ENCODE measurements around the gene GPR15LG. TPM values are rescaled to one million over a fixed set of nuclear protein-coding genes. Genes with fewer than 3 reads are reported as not detected.

The GPR15LG gene
- total and polyA plus RNA-seq, 2 experiments from 2014 or later = not detected

DNA sequence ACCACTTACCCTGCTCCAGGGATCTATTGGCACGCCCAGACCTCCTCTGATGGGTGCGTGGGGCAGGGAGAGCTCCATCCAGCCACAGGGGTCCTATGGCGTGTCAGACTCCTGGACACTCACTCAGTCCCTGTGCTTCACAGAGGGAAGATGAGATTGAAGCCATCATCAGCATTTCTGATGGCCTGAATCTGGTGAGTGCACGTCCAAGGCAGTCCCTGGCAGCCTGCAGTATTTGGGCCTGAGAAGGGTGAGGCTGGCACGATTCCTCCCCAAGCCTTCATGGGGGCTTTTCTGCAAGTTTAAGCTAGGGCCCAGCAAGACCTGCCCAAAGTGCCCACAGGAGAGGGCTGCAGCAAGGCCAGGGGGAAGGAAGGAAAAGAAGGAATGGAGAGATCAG lies 24.0 kb downstream of the GPR15LG start:
- Histone ChIP-seq H2AFZ (no peak overlapping the region), H3K9me3 (ENCODE audit: low read depth) (no peaks in the 10 kb centered on the region), H4K20me1 (ENCODE audit: insufficient read depth) (no peaks in the 10 kb centered on the region), H3K36me3 (ENCODE audit: low read depth) (no peaks in the 10 kb centered on the region), H3K9me2 (ENCODE audit: insufficient read depth) (no peaks in the 10 kb centered on the region), H3K9ac (no peak overlapping the region), H3K79me2 (ENCODE audit: insufficient read depth) (no peaks in the 10 kb centered on the region), H3K27ac (no peak overlapping the region), H3K4me2 (ENCODE audit: unreplicated experiment) (no peak overlapping the region), H3K27me3 (replicated peaks; ENCODE audit: insufficient read depth) (peaks cover 45% of the 10 kb centered on the region), H3K4me1 (ENCODE audit: insufficient read depth) (no peaks in the 10 kb centered on the region), H3F3A (ENCODE audit: insufficient read depth) (no peaks in the 10 kb centered on the region), H3K4me3 (no peak overlapping the region)
- in situ Hi-C loops (cut with MboI) = no loop called here
- TF ChIP-seq EZH2phosphoT487 (IDR thresholded peaks at IDR 0.05; ENCODE audit: insufficient read depth, low read depth) (no peak), EZH2 (IDR thresholded peaks at IDR 0.05; ENCODE audit: insufficient read depth, poor library complexity, severe bottlenecking) (no peak)
- no peak for DNase-seq
- WGBS, 2 experiments (ENCODE audit: low coverage in 1 of 2, low lambda C conversion rate in 2 of 2, missing lambda C conversion rate in 2 of 2) = 32% methylated on average over 5 of the region's 5 CpGs

GRCh38 chr10:84198206-84198915 lies 24.8 kb downstream of the GPR15LG start:
- in situ Hi-C loops (cut with MboI) = no loop called here

GRCh38 chr10:84200537-84201243 lies 27.1 kb downstream of the GPR15LG start:
- Histone ChIP-seq H3K27me3 (replicated peaks; ENCODE audit: insufficient read depth) (peaks cover 16% of the 10 kb centered on the region), H3K4me2 (ENCODE audit: unreplicated experiment) (no peak overlapping the region), H3K27ac (no peak overlapping the region), H3K79me2 (ENCODE audit: insufficient read depth) (no peaks in the 10 kb centered on the region), H4K20me1 (ENCODE audit: insufficient read depth) (no peaks in the 10 kb centered on the region), H3K9me3 (ENCODE audit: low read depth) (no peaks in the 10 kb centered on the region), H3F3A (ENCODE audit: insufficient read depth) (no peaks in the 10 kb centered on the region), H3K4me3 (no peak overlapping the region), H3K4me1 (ENCODE audit: insufficient read depth) (no peaks in the 10 kb centered on the region), H2AFZ (no peak overlapping the region), H3K9me2 (ENCODE audit: insufficient read depth) (no peaks in the 10 kb centered on the region), H3K36me3 (ENCODE audit: low read depth) (no peaks in the 10 kb centered on the region), H3K9ac (no peak overlapping the region)
- 33 to 48% methylated on average over 9 to 11 of the region's 11 CpGs for WGBS, 2 experiments (ENCODE audit: low coverage in 1 of 2, low lambda C conversion rate in 2 of 2, missing lambda C conversion rate in 2 of 2)
- in situ Hi-C loops (cut with MboI) = no loop called here
- TF ChIP-seq EZH2 (IDR thresholded peaks at IDR 0.05; ENCODE audit: insufficient read depth, poor library complexity, severe bottlenecking) (no peak), EZH2phosphoT487 (IDR thresholded peaks at IDR 0.05; ENCODE audit: insufficient read depth, low read depth) (no peak)
- DNase-seq = no peak

More at GRCh38 chr10:84198206-84198915, 24.8 kb downstream of the GPR15LG start:
- H3K9ac ChIP-seq = no peak overlapping the region
- no peak for DNase-seq
- H3K4me2 ChIP-seq (ENCODE audit: unreplicated experiment) = no peak overlapping the region
- TF ChIP-seq EZH2 (IDR thresholded peaks at IDR 0.05; ENCODE audit: insufficient read depth, poor library complexity, severe bottlenecking) = no peak
- TF ChIP-seq EZH2phosphoT487 (IDR thresholded peaks at IDR 0.05; ENCODE audit: insufficient read depth, low read depth) = no peak
- H3K27ac ChIP-seq = no peak overlapping the region
- H3K4me1 ChIP-seq (ENCODE audit: insufficient read depth) = no peaks in the 10 kb centered on the region
- no peaks in the 10 kb centered on the region for H3K36me3 ChIP-seq (ENCODE audit: low read depth)
- no peak overlapping the region for H2AFZ ChIP-seq
- H3K4me3 ChIP-seq = no peak overlapping the region
- no peaks in the 10 kb centered on the region for H3K9me2 ChIP-seq (ENCODE audit: insufficient read depth)
- no peaks in the 10 kb centered on the region for H3F3A ChIP-seq (ENCODE audit: insufficient read depth)
- H4K20me1 ChIP-seq (ENCODE audit: insufficient read depth) = no peaks in the 10 kb centered on the region
- WGBS, 2 experiments (ENCODE audit: low coverage in 1 of 2, low lambda C conversion rate in 2 of 2, missing lambda C conversion rate in 2 of 2) = 45% methylated on average over 7 of the region's 7 CpGs
- no peaks in the 10 kb centered on the region for H3K9me3 ChIP-seq (ENCODE audit: low read depth)
- no peaks in the 10 kb centered on the region for H3K79me2 ChIP-seq (ENCODE audit: insufficient read depth)
- H3K27me3 ChIP-seq (replicated peaks; ENCODE audit: insufficient read depth) = peaks cover 38% of the 10 kb centered on the region

DNA sequence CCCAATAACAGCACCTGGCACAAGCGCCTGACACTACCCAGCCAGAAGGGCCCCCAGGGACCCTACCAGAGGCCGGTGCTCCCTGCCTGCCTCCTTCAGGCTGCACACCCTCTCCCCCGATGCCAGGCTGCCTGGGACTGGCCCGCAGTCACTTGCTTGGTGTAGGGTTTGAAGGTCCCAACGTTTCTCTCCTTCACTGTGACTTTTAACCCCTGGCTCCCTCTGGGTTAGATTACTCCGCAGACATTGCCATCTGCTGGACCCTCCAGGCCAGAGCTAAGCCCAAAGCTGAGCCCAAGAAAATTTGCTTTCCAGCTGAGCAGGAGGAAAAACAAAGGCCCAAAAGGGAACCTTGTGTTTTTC lies 27.6 kb downstream of the GPR15LG start:
- H3K9ac ChIP-seq = no peak overlapping the region
- 38 to 43% methylated on average over 6 of the region's 6 CpGs for WGBS, 2 experiments (ENCODE audit: low coverage in 1 of 2, low lambda C conversion rate in 2 of 2, missing lambda C conversion rate in 2 of 2)
- H3K4me1 ChIP-seq (ENCODE audit: insufficient read depth) = no peaks in the 10 kb centered on the region
- H3K4me3 ChIP-seq = no peak overlapping the region
- peaks cover 11% of the 10 kb centered on the region for H3K27me3 ChIP-seq (replicated peaks; ENCODE audit: insufficient read depth)
- in situ Hi-C loops (cut with MboI) = no loop called here
- no peaks in the 10 kb centered on the region for H3K9me3 ChIP-seq (ENCODE audit: low read depth)
- no peak overlapping the region for H2AFZ ChIP-seq
- no peak overlapping the region for H3K27ac ChIP-seq
- no peak overlapping the region for H3K4me2 ChIP-seq (ENCODE audit: unreplicated experiment)
- TF ChIP-seq EZH2phosphoT487 (IDR thresholded peaks at IDR 0.05; ENCODE audit: insufficient read depth, low read depth) (no peak), EZH2 (IDR thresholded peaks at IDR 0.05; ENCODE audit: insufficient read depth, poor library complexity, severe bottlenecking) (no peak)
- no peaks in the 10 kb centered on the region for H3K9me2 ChIP-seq (ENCODE audit: insufficient read depth)
- H3K79me2 ChIP-seq (ENCODE audit: insufficient read depth) = no peaks in the 10 kb centered on the region
- H4K20me1 ChIP-seq (ENCODE audit: insufficient read depth) = no peaks in the 10 kb centered on the region
- H3K36me3 ChIP-seq (ENCODE audit: low read depth) = no peaks in the 10 kb centered on the region
- DNase-seq = no peak
- no peaks in the 10 kb centered on the region for H3F3A ChIP-seq (ENCODE audit: insufficient read depth)
